ENCODE results near the gene EGFR.

The EGFR gene

DNA sequence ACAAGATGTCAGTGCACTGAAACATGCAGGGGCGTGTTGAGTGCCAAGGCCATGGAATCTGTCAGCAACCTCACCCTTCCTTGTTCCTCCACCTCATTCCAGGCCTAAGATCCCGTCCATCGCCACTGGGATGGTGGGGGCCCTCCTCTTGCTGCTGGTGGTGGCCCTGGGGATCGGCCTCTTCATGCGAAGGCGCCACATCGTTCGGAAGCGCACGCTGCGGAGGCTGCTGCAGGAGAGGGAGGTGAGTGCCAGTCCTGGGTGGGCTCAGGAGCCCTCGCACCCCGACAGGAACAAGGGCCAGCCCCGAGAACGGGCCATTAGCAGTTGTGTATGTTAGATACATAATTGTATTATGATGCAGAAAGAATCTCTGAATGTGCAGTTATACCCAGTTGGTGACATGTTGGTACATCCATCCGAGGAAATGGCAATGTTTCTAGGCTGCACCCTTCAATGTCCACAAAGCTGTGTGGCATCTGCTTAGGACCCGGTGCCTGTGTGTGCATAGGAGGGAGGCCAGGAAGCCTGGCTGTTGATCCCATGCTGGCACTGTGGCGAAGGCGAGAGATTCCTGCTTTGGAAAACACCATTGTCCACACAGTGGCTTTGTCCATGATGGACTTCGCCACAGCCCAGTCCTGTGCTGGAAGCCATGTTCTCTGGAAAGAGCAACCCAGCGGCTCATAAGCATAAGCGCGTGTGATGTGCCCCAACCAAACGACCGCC is 154.2 kb downstream of the EGFR start:
- no peaks in the 10 kb centered on the region for H3K79me2 ChIP-seq (ENCODE audit: insufficient read depth, low read length)
- TF ChIP-seq EZH2 (IDR thresholded peaks at IDR 0.05; ENCODE audit: borderline replicate concordance, low read length) = no peak
- TF ChIP-seq, protein P1, sequence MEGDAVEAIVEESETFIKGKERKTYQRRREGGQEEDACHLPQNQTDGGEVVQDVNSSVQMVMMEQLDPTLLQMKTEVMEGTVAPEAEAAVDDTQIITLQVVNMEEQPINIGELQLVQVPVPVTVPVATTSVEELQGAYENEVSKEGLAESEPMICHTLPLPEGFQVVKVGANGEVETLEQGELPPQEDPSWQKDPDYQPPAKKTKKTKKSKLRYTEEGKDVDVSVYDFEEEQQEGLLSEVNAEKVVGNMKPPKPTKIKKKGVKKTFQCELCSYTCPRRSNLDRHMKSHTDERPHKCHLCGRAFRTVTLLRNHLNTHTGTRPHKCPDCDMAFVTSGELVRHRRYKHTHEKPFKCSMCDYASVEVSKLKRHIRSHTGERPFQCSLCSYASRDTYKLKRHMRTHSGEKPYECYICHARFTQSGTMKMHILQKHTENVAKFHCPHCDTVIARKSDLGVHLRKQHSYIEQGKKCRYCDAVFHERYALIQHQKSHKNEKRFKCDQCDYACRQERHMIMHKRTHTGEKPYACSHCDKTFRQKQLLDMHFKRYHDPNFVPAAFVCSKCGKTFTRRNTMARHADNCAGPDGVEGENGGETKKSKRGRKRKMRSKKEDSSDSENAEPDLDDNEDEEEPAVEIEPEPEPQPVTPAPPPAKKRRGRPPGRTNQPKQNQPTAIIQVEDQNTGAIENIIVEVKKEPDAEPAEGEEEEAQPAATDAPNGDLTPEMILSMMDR (IDR thresholded peaks at IDR 0.05; ENCODE audit: low read length) = no peak
- H3K27ac ChIP-seq (ENCODE audit: low read depth, low read length, poor library complexity, severe bottlenecking) = no peak overlapping the region
- no peak overlapping the region for H3K4me2 ChIP-seq (ENCODE audit: low read length)
- H4K20me1 ChIP-seq (ENCODE audit: insufficient read depth, low read length) = no peaks in the 10 kb centered on the region
- no peak overlapping the region for H3K9ac ChIP-seq (ENCODE audit: low read length)
- no peaks in the 10 kb centered on the region for H3F3A ChIP-seq (ENCODE audit: insufficient read depth, low read length)
- no peaks in the 10 kb centered on the region for H3K9me2 ChIP-seq (ENCODE audit: low read depth, low read length)
- H3K9me3 ChIP-seq (ENCODE audit: low read length) = no peaks in the 10 kb centered on the region
- H3K4me3 ChIP-seq (ENCODE audit: low read depth, low read length, poor library complexity, severe bottlenecking) = no peak overlapping the region
- no peaks in the 10 kb centered on the region for H3K36me3 ChIP-seq (ENCODE audit: insufficient read depth, low read length)
- no peaks in the 10 kb centered on the region for H3K4me1 ChIP-seq (ENCODE audit: insufficient read depth, low read length, severe bottlenecking)
- H3K27me3 ChIP-seq (ENCODE audit: insufficient read depth, low read length) = no peaks in the 10 kb centered on the region
- no peak overlapping the region for H2AFZ ChIP-seq (ENCODE audit: low read length)

DNA sequence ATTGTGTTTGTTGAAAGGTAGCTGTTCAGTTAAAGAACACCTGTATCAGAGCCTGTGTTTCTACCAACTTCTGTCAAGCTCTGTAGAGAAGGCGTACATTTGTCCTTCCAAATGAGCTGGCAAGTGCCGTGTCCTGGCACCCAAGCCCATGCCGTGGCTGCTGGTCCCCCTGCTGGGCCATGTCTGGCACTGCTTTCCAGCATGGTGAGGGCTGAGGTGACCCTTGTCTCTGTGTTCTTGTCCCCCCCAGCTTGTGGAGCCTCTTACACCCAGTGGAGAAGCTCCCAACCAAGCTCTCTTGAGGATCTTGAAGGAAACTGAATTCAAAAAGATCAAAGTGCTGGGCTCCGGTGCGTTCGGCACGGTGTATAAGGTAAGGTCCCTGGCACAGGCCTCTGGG is 154.9 kb downstream of the EGFR start:
- Histone ChIP-seq H3K4me1 (ENCODE audit: insufficient read depth, low read length, severe bottlenecking) (no peaks in the 10 kb centered on the region), H3K27ac (ENCODE audit: low read depth, low read length, poor library complexity, severe bottlenecking) (no peak overlapping the region), H3K27me3 (ENCODE audit: insufficient read depth, low read length) (no peaks in the 10 kb centered on the region), H3K4me3 (ENCODE audit: low read depth, low read length, poor library complexity, severe bottlenecking) (no peak overlapping the region), H3F3A (ENCODE audit: insufficient read depth, low read length) (no peaks in the 10 kb centered on the region), H3K9ac (ENCODE audit: low read length) (no peak overlapping the region), H2AFZ (ENCODE audit: low read length) (no peak overlapping the region), H3K79me2 (ENCODE audit: insufficient read depth, low read length) (no peaks in the 10 kb centered on the region), H3K36me3 (ENCODE audit: insufficient read depth, low read length) (no peaks in the 10 kb centered on the region), H3K4me2 (ENCODE audit: low read length) (no peak overlapping the region), H4K20me1 (ENCODE audit: insufficient read depth, low read length) (no peaks in the 10 kb centered on the region), H3K9me3 (ENCODE audit: low read length) (no peaks in the 10 kb centered on the region), H3K9me2 (ENCODE audit: low read depth, low read length) (no peaks in the 10 kb centered on the region)
- no peak for TF ChIP-seq EZH2 (IDR thresholded peaks at IDR 0.05; ENCODE audit: borderline replicate concordance, low read length)
- TF ChIP-seq, protein P1 (IDR thresholded peaks at IDR 0.05; ENCODE audit: low read length) = no peak

DNA sequence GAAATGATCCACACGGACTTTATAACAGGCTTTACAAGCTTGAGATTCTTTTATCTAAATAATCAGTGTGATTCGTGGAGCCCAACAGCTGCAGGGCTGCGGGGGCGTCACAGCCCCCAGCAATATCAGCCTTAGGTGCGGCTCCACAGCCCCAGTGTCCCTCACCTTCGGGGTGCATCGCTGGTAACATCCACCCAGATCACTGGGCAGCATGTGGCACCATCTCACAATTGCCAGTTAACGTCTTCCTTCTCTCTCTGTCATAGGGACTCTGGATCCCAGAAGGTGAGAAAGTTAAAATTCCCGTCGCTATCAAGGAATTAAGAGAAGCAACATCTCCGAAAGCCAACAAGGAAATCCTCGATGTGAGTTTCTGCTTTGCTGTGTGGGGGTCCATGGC is 155.6 kb downstream of the EGFR start:
- no peaks in the 10 kb centered on the region for H3K9me2 ChIP-seq (ENCODE audit: low read depth, low read length)
- H3F3A ChIP-seq (ENCODE audit: insufficient read depth, low read length) = no peaks in the 10 kb centered on the region
- no peaks in the 10 kb centered on the region for H3K4me1 ChIP-seq (ENCODE audit: insufficient read depth, low read length, severe bottlenecking)
- H3K9ac ChIP-seq (ENCODE audit: low read length) = no peak overlapping the region
- H2AFZ ChIP-seq (ENCODE audit: low read length) = no peak overlapping the region
- no peaks in the 10 kb centered on the region for H3K27me3 ChIP-seq (ENCODE audit: insufficient read depth, low read length)
- H3K4me2 ChIP-seq (ENCODE audit: low read length) = no peak overlapping the region
- no peaks in the 10 kb centered on the region for H4K20me1 ChIP-seq (ENCODE audit: insufficient read depth, low read length)
- H3K27ac ChIP-seq (ENCODE audit: low read depth, low read length, poor library complexity, severe bottlenecking) = no peak overlapping the region
- H3K36me3 ChIP-seq (ENCODE audit: insufficient read depth, low read length) = no peaks in the 10 kb centered on the region
- TF ChIP-seq, protein P1 (IDR thresholded peaks at IDR 0.05; ENCODE audit: low read length) = no peak
- no peak for TF ChIP-seq EZH2 (IDR thresholded peaks at IDR 0.05; ENCODE audit: borderline replicate concordance, low read length)
- no peaks in the 10 kb centered on the region for H3K79me2 ChIP-seq (ENCODE audit: insufficient read depth, low read length)
- no peaks in the 10 kb centered on the region for H3K9me3 ChIP-seq (ENCODE audit: low read length)
- no peak overlapping the region for H3K4me3 ChIP-seq (ENCODE audit: low read depth, low read length, poor library complexity, severe bottlenecking)

Measured in OCI-LY1 (cell line).